AG04449 (cell line): ENCODE data around the gene EMC8.

ENCODE experiments used
- CTCF ChIA-PET: fragments of 350-600 bp; formaldehyde crosslinking; extraction: SDS; loops from one replicate; lab custom pipeline; 2021; ENCODE audit warnings: antibody characterized with exemption; lab: Yijun Ruan, JAX
- POLR2A ChIA-PET: fragments of 400-600, 350-600 bp; formaldehyde crosslinking; extraction: SDS; loops from one replicate; lab custom pipeline; 2020; ENCODE audit warnings: antibody characterized with exemption, inconsistent platforms; lab: Yijun Ruan, JAX
- DNase-seq: peaks from one replicate; pipeline ENCODE4 v3.0.0-alpha.2; 2010; ENCODE audit warnings: low read depth, low spot score
- H3K4me3 ChIP-seq: 2 replicates; pipeline ENCODE4 v1.5.1; 2011; ENCODE audit warnings: low read depth, mild to moderate bottlenecking, control low read depth, low read length
- TF ChIP-seq, protein P1 (sequence below): IDR thresholded peaks from one replicate; pipeline ENCODE4 v1.5.1; 2011; ENCODE audit warnings: mild to moderate bottlenecking, moderate library complexity, low read length, control low read depth, inconsistent platforms; ENCODE audit not compliant: insufficient read depth; ENCODE audit errors: missing control alignments

Gene EMC8

DNA sequence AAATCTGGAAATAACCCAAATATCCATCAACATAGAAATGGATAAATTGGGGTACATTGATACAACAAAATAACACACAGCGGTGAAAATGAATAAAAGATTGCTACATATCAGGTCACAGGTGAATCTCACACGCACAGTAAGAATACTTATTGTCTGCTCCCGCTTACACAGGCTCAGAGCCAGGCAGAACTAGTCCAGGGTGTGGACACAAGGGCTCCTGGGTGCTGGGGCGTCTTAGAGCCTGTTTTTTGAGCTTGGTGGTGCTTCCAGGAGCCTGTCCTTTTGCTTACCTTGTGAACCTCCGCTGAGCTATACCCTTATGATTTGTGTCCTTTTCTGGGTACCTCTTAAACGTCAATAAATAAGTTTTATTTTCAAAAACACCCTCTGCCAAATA is 28.6 kb downstream of the EMC8 start:
- POLR2A ChIA-PET: no interaction called here
- no peak overlapping the region for H3K4me3 ChIP-seq
- no peak for DNase-seq
- TF ChIP-seq, protein P1, sequence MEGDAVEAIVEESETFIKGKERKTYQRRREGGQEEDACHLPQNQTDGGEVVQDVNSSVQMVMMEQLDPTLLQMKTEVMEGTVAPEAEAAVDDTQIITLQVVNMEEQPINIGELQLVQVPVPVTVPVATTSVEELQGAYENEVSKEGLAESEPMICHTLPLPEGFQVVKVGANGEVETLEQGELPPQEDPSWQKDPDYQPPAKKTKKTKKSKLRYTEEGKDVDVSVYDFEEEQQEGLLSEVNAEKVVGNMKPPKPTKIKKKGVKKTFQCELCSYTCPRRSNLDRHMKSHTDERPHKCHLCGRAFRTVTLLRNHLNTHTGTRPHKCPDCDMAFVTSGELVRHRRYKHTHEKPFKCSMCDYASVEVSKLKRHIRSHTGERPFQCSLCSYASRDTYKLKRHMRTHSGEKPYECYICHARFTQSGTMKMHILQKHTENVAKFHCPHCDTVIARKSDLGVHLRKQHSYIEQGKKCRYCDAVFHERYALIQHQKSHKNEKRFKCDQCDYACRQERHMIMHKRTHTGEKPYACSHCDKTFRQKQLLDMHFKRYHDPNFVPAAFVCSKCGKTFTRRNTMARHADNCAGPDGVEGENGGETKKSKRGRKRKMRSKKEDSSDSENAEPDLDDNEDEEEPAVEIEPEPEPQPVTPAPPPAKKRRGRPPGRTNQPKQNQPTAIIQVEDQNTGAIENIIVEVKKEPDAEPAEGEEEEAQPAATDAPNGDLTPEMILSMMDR: no peak
- CTCF ChIA-PET: interaction anchor here (0.8 to 1.1 kb wide), 3 partner anchors 11 to 55 kb away, joined by 3 read pairs; no protein-coding TSS in a partner anchor

DNA sequence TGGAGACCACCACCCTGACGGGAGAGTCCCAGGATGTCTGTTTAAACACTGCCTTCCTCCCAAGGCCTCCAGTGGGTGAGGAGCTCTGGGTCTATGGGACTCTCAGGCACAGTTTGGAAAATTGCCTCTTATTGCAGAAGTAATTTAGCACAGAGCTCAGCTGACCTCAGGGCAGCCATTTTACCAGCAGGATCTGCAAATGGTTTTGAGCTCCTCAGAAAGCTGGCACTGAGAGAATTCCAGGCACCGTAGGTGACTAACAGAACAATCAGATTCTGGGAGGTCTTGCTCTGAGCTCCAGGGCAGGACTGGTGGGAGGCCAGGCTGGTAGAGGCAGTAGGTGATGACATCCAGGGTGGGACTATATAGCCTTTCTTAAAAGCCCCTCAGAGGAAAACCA is 31.1 kb downstream of the EMC8 start:
- DNase-seq: no peak
- TF ChIP-seq, protein P1: no peak
- no peak overlapping the region for H3K4me3 ChIP-seq
- ChIA-PET CTCF (interaction anchor here (1.1 kb wide), 1 partner anchor 53 kb away, joined by 5 read pairs; no protein-coding TSS in a partner anchor), POLR2A (interaction anchor here (1.0 kb wide), 1 partner anchor 11 kb away, joined by 3 read pairs; no protein-coding TSS in a partner anchor)

DNA sequence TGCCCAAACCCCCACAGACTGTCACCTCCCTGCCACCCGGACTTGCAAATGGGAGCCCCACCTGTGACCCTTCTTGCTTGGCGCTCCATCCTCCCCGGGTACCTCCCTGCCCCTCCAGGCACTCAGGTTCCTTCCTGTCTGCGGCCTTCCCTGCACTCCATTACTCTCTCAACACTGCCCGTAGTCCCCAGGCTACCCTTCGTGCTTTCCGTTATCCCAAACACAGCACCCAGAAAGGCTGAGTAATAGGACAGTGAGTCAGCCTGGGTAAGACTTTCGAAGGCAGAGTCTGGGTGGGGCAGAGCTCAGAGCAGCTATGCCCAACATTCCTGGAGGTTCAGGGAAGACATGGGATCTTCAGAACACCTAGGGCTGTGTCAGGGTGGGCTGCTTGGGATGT is 31.8 kb downstream of the EMC8 start:
- POLR2A ChIA-PET: interaction anchor here (1.0 kb wide), 1 partner anchor 11 kb away, joined by 3 read pairs; no protein-coding TSS in a partner anchor
- DNase-seq: peak; percentile 60
- CTCF ChIA-PET: interaction anchor here (1.1 kb wide), 1 partner anchor 54 kb away, joined by 5 read pairs; no protein-coding TSS in a partner anchor
- TF ChIP-seq, protein P1: no peak
- no peak overlapping the region for H3K4me3 ChIP-seq

DNA sequence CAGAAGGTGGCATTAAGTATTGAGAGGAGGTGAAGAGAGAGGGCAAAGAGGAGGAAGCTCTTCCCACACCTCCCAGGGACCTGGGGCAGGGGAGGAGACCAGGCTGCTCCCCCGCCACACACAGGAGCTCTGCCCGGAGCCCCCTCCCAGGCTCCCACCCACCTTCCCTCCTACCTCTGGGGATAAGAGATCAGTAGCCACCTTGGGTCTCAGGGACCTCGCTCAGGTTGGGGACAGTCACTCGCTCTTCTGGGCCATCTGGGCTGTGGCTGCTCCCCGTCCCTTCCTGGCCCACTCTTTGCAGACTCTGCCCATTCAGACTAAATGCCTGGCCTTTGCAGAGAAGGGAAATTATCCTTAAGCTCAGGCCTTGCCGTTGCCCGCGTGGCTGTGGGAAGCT is 33.6 kb downstream of the EMC8 start:
- DNase-seq: no peak
- POLR2A ChIA-PET: no interaction called here
- no peak overlapping the region for H3K4me3 ChIP-seq
- CTCF ChIA-PET: interaction anchor here (1.1 kb wide), 1 partner anchor 49 kb away, joined by 4 read pairs; no protein-coding TSS in a partner anchor
- TF ChIP-seq, protein P1: no peak

DNA sequence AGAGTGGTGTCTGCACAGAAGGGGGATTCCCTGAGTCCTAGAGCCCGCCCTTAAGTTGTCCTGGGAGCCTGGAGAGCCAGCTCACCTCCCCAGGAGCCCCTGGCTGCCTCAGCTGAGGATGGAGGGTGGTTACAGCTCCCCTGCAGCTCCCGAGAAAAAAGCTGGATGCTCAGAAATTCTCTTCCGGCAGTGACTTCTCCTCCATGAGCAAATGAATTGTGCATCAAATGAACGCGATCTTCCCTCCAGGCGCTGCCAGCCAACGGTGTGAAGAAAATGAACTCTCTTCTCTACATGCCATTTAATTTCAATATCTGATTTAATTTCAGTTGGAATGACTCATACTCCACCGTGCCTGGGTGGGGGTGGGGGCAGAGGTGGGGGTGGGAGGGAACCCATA is 34.1 kb downstream of the EMC8 start:
- H3K4me3 ChIP-seq: no peak overlapping the region
- ChIA-PET POLR2A (no interaction called here), CTCF (interaction anchor here (1.1 kb wide), 1 partner anchor 48 kb away, joined by 4 read pairs; no protein-coding TSS in a partner anchor)
- DNase-seq: no peak
- TF ChIP-seq, protein P1: no peak

DNA sequence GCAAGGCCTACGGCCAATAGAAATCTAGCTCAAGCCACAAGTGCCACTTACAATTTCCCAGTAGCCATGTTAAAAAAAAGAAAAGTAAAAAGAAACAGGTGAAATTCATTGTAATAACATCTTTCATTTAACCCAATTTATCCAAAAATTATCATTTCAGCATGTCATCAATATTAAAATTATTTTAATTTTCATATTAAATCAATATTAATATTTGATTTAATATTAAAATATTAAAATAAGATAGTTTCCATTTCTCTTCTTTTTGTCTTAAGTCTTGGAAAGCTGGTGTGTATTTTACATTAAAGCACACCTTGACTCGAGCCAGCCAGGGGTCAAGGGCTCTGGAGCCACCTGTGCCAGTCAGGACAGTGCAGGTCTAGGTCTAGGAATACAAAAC is 35.7 kb downstream of the EMC8 start:
- POLR2A ChIA-PET: no interaction called here
- CTCF ChIA-PET: interaction anchor here (2.5 kb wide), 1 partner anchor 46 kb away, joined by 6 read pairs; no protein-coding TSS in a partner anchor
- H3K4me3 ChIP-seq: no peak overlapping the region
- no peak for DNase-seq
- TF ChIP-seq, protein P1: no peak
